ENCODE data around the gene AMOTL1.
"Not testable (repeated sequence)": the region's sequence is repeated elsewhere in the genome, so short reads cannot be mapped to it uniquely, and the experiment has no call there.

The AMOTL1 gene

GRCh38 chr11:94838027-94838731, 70.0 kb downstream of the AMOTL1 start:
- H3K27ac ChIP-seq = no peak overlapping the region
- H3K4me2 ChIP-seq = no peak overlapping the region
- H3K9me3 ChIP-seq = no peaks in the 10 kb centered on the region

GRCh38 chr11:94840209-94840608, 72.1 kb downstream of the AMOTL1 start:
- H3K4me2 ChIP-seq = no peak overlapping the region
- H3K4me3 ChIP-seq = no peak overlapping the region
- peaks cover 20% of the 10 kb centered on the region; the same call in 1 of the 2 replicates for H4K20me1 ChIP-seq
- no peak overlapping the region for H3K9ac ChIP-seq
- no peak overlapping the region for H3K27ac ChIP-seq
- H3K4me1 ChIP-seq = no peaks in the 10 kb centered on the region
- H3K36me3 ChIP-seq = peaks cover 92% of the 10 kb centered on the region
- no peaks in the 10 kb centered on the region for H3K9me3 ChIP-seq
- no peaks in the 10 kb centered on the region for H3K27me3 ChIP-seq
- no peak for TF ChIP-seq Cebpa-rat (IDR thresholded peaks at IDR 0.05)

More at GRCh38 chr11:94838027-94838731, 70.0 kb downstream of the AMOTL1 start:
- H3K36me3 ChIP-seq = peaks cover 92% of the 10 kb centered on the region
- no peak overlapping the region for H3K9ac ChIP-seq
- no peak overlapping the region for H3K4me3 ChIP-seq
- peaks cover 26% of the 10 kb centered on the region; the same call in 1 of the 2 replicates for H4K20me1 ChIP-seq
- H3K4me1 ChIP-seq = no peaks in the 10 kb centered on the region
- no peaks in the 10 kb centered on the region for H3K27me3 ChIP-seq
- no peak for TF ChIP-seq Cebpa-rat (IDR thresholded peaks at IDR 0.05)

GRCh38 chr11:94844031-94844430, 75.9 kb downstream of the AMOTL1 start:
- no peak overlapping the region for H3K4me3 ChIP-seq
- TF ChIP-seq Cebpa-rat (IDR thresholded peaks at IDR 0.05) = no peak
- no peak overlapping the region for H3K27ac ChIP-seq
- no peaks in the 10 kb centered on the region for H3K4me1 ChIP-seq
- no peak overlapping the region for H3K9ac ChIP-seq
- no peaks in the 10 kb centered on the region for H3K27me3 ChIP-seq
- H3K4me2 ChIP-seq = no peak overlapping the region
- H4K20me1 ChIP-seq = peaks cover 17% of the 10 kb centered on the region
- H3K9me3 ChIP-seq = no peaks in the 10 kb centered on the region
- H3K36me3 ChIP-seq = peaks cover 92% of the 10 kb centered on the region

GRCh38 chr11:94845622-94846021, 77.5 kb downstream of the AMOTL1 start:
- no peak for TF ChIP-seq Cebpa-rat (IDR thresholded peaks at IDR 0.05)
- no peak overlapping the region for H3K27ac ChIP-seq
- H3K4me2 ChIP-seq = no peak overlapping the region
- no peaks in the 10 kb centered on the region for H3K27me3 ChIP-seq
- no peak overlapping the region for H3K9ac ChIP-seq
- peaks cover 94% of the 10 kb centered on the region for H3K36me3 ChIP-seq
- H4K20me1 ChIP-seq = peaks cover 17% of the 10 kb centered on the region
- no peak overlapping the region for H3K4me3 ChIP-seq
- no peaks in the 10 kb centered on the region for H3K9me3 ChIP-seq
- no peaks in the 10 kb centered on the region for H3K4me1 ChIP-seq

GRCh38 chr11:94849839-94850238, 81.7 kb downstream of the AMOTL1 start:
- Histone ChIP-seq H3K27ac (no peak overlapping the region), H3K4me2 (no peak overlapping the region), H3K9ac (no peak overlapping the region), H3K4me1 (no peaks in the 10 kb centered on the region), H3K9me3 (no peaks in the 10 kb centered on the region), H4K20me1 (peaks cover 17% of the 10 kb centered on the region), H3K27me3 (no peaks in the 10 kb centered on the region), H3K4me3 (no peak overlapping the region), H3K36me3 (peaks cover 96% of the 10 kb centered on the region)
- no peak for TF ChIP-seq Cebpa-rat (IDR thresholded peaks at IDR 0.05)

- no peak for TF ChIP-seq Cebpa-rat (IDR thresholded peaks at IDR 0.05)
- no peak overlapping the region for H3K4me2 ChIP-seq
Measured at GRCh38 chr11:94851864-94852636, 83.9 kb downstream of the AMOTL1 start.

GRCh38 chr11:94853288-94853687, 85.1 kb downstream of the AMOTL1 start:
- not testable (repeated sequence) for H3K4me1 ChIP-seq, H4K20me1 ChIP-seq, H3K4me3 ChIP-seq, H3K27me3 ChIP-seq, H3K27ac ChIP-seq, H3K9me3 ChIP-seq, H3K9ac ChIP-seq, H3K4me2 ChIP-seq
- peaks cover 96% of the 10 kb centered on the region for H3K36me3 ChIP-seq

More at GRCh38 chr11:94851864-94852636, 83.9 kb downstream of the AMOTL1 start:
- Histone ChIP-seq H3K9ac (no peak overlapping the region), H3K27ac (no peak overlapping the region), H3K4me1 (no peaks in the 10 kb centered on the region), H4K20me1 (peaks cover 6% of the 10 kb centered on the region; the same call in 1 of the 2 replicates), H3K36me3 (peaks cover 96% of the 10 kb centered on the region), H3K27me3 (no peaks in the 10 kb centered on the region), H3K9me3 (no peaks in the 10 kb centered on the region), H3K4me3 (no peak overlapping the region)

GRCh38 chr11:94853836-94854235, 85.7 kb downstream of the AMOTL1 start:
- no peaks in the 10 kb centered on the region for H3K27me3 ChIP-seq
- H3K4me3 ChIP-seq = no peak overlapping the region
- no peak overlapping the region for H3K9ac ChIP-seq
- H3K4me2 ChIP-seq = no peak overlapping the region
- H3K9me3 ChIP-seq = no peaks in the 10 kb centered on the region
- H4K20me1 ChIP-seq = no peaks in the 10 kb centered on the region
- peaks cover 96% of the 10 kb centered on the region for H3K36me3 ChIP-seq
- TF ChIP-seq Cebpa-rat (IDR thresholded peaks at IDR 0.05) = no peak
- H3K4me1 ChIP-seq = no peaks in the 10 kb centered on the region
- no peak overlapping the region for H3K27ac ChIP-seq

GRCh38 chr11:94854770-94855633, 86.8 kb downstream of the AMOTL1 start:
- Histone ChIP-seq H3K4me2 (no peak overlapping the region), H3K9me3 (no peaks in the 10 kb centered on the region), H3K36me3 (peaks cover 97% of the 10 kb centered on the region), H3K27me3 (no peaks in the 10 kb centered on the region), H3K9ac (no peak overlapping the region), H4K20me1 (no peaks in the 10 kb centered on the region), H3K4me1 (no peaks in the 10 kb centered on the region), H3K27ac (no peak overlapping the region), H3K4me3 (no peak overlapping the region)
- TF ChIP-seq Cebpa-rat (IDR thresholded peaks at IDR 0.05) = no peak
